Keratinocyte (primary cell): ENCODE measurements around the gene WSB1. TPM values are rescaled to one million over a fixed set of nuclear protein-coding genes. Genes with fewer than 3 reads are reported as not detected.

Experiments
- DNase-seq: peaks from one replicate; pipeline ENCODE4 v3.0.0-alpha.2; 2011; ENCODE audit warnings: low read depth, missing footprints, low spot score
- FAIRE-seq: peaks from 2 replicates; lab custom pipeline; 2011; peaks lifted over from hg19 to GRCh38; lab: Jason Lieb, UNC
- H2AFZ ChIP-seq: 2 replicates; pipeline ENCODE4 v1.6.0; 2012; ENCODE audit warnings: low read length, control low read depth, inconsistent platforms; ENCODE audit not compliant: control insufficient read depth
- H3K27ac ChIP-seq: 2 replicates; pipeline ENCODE4 v1.5.1; 2011; ENCODE audit warnings: low read length; ENCODE audit not compliant: control insufficient read depth, insufficient read depth
- H3K27me3 ChIP-seq: 3 replicates; pipeline ENCODE4 v1.6.0; 2011; ENCODE audit warnings: low read length; ENCODE audit not compliant: control insufficient read depth, insufficient read depth; ENCODE audit errors: extremely low read depth
- H3K36me3 ChIP-seq, 2 experiments: 2 replicates in 1 of 2; 3 replicates in 1 of 2; pipeline ENCODE4 v1.5.1; 2011; ENCODE audit warnings: low read length in 2 of 2, mild to moderate bottlenecking in 1 of 2; ENCODE audit not compliant: control insufficient read depth in 2 of 2, insufficient read depth in 2 of 2; ENCODE audit errors: extremely low read depth in 1 of 2
- H3K4me1 ChIP-seq: 3 replicates; pipeline ENCODE4 v1.5.1; 2011; ENCODE audit warnings: low read length; ENCODE audit not compliant: control insufficient read depth, insufficient read depth; ENCODE audit errors: extremely low read depth
- H3K4me2 ChIP-seq: 3 replicates; pipeline ENCODE4 v1.6.0; 2011; ENCODE audit warnings: low read depth, low read length; ENCODE audit not compliant: control insufficient read depth, insufficient read depth; ENCODE audit errors: extremely low read depth
- H3K4me3 ChIP-seq, 3 experiments: fragments of 200-600 bp in 1 of 3; sonication (generic) in 1 of 3; 2 replicates in 2 of 3; 3 replicates in 1 of 3; pipeline ENCODE4 v1.5.1; 2011 to 2016; ENCODE audit warnings: low read length in 3 of 3, mild to moderate bottlenecking in 3 of 3, control low read depth in 2 of 3, inconsistent platforms in 1 of 3, low read depth in 1 of 3, mixed read lengths in 1 of 3, mixed run types in 1 of 3, moderate library complexity in 1 of 3; ENCODE audit not compliant: control insufficient read depth in 2 of 3, insufficient read depth in 2 of 3; ENCODE audit errors: extremely low read depth in 1 of 3
- H3K79me2 ChIP-seq: 2 replicates; pipeline ENCODE4 v1.6.0; 2012; ENCODE audit warnings: low read length; ENCODE audit not compliant: control insufficient read depth, insufficient read depth
- H3K9ac ChIP-seq: 3 replicates; pipeline ENCODE4 v1.6.0; 2011; ENCODE audit warnings: low read length; ENCODE audit not compliant: control insufficient read depth, insufficient read depth; ENCODE audit errors: extremely low read depth
- H3K9me1 ChIP-seq: 3 replicates; pipeline ENCODE4 v1.6.0; 2011; ENCODE audit warnings: low read length; ENCODE audit not compliant: control insufficient read depth, insufficient read depth; ENCODE audit errors: extremely low read depth
- H3K9me3 ChIP-seq: 2 replicates; pipeline ENCODE4 v1.5.1; 2012; ENCODE audit warnings: low read depth, low read length; ENCODE audit not compliant: control insufficient read depth
- H4K20me1 ChIP-seq: 3 replicates; pipeline ENCODE4 v1.6.0; 2011; ENCODE audit warnings: low read length; ENCODE audit not compliant: control insufficient read depth, insufficient read depth; ENCODE audit errors: extremely low read depth
- EZH2 ChIP-seq: IDR thresholded peaks from one replicate; pipeline ENCODE4 v1.6.1; 2012; ENCODE audit warnings: inconsistent platforms, mild to moderate bottlenecking, low read length, moderate library complexity
- dilution Hi-C: fragments of 300-500 bp; cut with MboI; formaldehyde crosslinking; loops from one replicate; pipeline ENCODE4 v1.7.0; 2020; ENCODE audit warnings: low sequenced_read_pairs; ENCODE audit not compliant: extremely low pct_ligation_motif_present
- polyA minus RNA-seq, 3 experiments: library from RNA; depleted of rRNA, polyadenylated mRNA; stranded (reverse); fragments of >200 nt; gene quantifications; 1 replicate in 1 of 3; 2 replicates in 1 of 3; 3 replicates in 1 of 3; pipeline ENCODE4 v1.2.3, GENCODE V29; 2011
- polyA plus RNA-seq, 5 experiments: library from polyadenylated mRNA; depleted of rRNA in 3 of 5; stranded (reverse) in 3 of 5; stranded (forward) in 1 of 5; unstranded in 1 of 5; fragments of >200 nt; gene quantifications; 1 replicate in 1 of 5; 2 replicates in 3 of 5; 3 replicates in 1 of 5; pipeline versions ENCODE4 v1.2.1 to v1.2.3, GENCODE V29; 2011 to 2012; ENCODE audit warnings: missing spikeins in 2 of 5, low read depth in 1 of 5, low replicate concordance in 1 of 5
- TF ChIP-seq, protein P1 (sequence below), 3 experiments: IDR thresholded peaks in 1 of 3; conservative IDR thresholded peaks in 1 of 3; optimal IDR thresholded peaks in 1 of 3; 2 replicates in 2 of 3; 3 replicates in 1 of 3; pipeline versions ENCODE3 to v1.5.1; 2011; ENCODE audit warnings: low read length in 3 of 3, mild to moderate bottlenecking in 3 of 3, moderate library complexity in 2 of 3, control low read depth in 1 of 3, inconsistent platforms in 1 of 3; ENCODE audit not compliant: insufficient read depth in 2 of 3; ENCODE audit errors: extremely low read depth in 1 of 3

WSB1 gene, protein sequence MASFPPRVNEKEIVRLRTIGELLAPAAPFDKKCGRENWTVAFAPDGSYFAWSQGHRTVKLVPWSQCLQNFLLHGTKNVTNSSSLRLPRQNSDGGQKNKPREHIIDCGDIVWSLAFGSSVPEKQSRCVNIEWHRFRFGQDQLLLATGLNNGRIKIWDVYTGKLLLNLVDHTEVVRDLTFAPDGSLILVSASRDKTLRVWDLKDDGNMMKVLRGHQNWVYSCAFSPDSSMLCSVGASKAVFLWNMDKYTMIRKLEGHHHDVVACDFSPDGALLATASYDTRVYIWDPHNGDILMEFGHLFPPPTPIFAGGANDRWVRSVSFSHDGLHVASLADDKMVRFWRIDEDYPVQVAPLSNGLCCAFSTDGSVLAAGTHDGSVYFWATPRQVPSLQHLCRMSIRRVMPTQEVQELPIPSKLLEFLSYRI
- polyA plus RNA-seq, result 70.2 to 141 TPM (median 135 TPM) in 3 replicates
- polyA plus RNA-seq (2011; ENCODE audit: low read depth), result 120 TPM
- polyA plus RNA-seq (2011; cell fraction: cytosol; rRNA removed), result 33.7 and 50.3 TPM in 2 replicates
- 498 and 811 TPM in 2 replicates for polyA plus RNA-seq (2011; cell fraction: nucleus; rRNA removed)
- 37.7 and 91.6 TPM in 2 replicates for polyA plus RNA-seq (2012; ENCODE audit: low replicate concordance)
- 26.3 to 72.4 TPM (median 48.7 TPM) in 3 replicates for polyA minus RNA-seq
- polyA minus RNA-seq (2011; cell fraction: cytosol; rRNA and poly(A)+ RNA removed), result 20.1 TPM
- 66.6 and 122 TPM in 2 replicates for polyA minus RNA-seq (2011; cell fraction: nucleus; rRNA and poly(A)+ RNA removed)

DNA sequence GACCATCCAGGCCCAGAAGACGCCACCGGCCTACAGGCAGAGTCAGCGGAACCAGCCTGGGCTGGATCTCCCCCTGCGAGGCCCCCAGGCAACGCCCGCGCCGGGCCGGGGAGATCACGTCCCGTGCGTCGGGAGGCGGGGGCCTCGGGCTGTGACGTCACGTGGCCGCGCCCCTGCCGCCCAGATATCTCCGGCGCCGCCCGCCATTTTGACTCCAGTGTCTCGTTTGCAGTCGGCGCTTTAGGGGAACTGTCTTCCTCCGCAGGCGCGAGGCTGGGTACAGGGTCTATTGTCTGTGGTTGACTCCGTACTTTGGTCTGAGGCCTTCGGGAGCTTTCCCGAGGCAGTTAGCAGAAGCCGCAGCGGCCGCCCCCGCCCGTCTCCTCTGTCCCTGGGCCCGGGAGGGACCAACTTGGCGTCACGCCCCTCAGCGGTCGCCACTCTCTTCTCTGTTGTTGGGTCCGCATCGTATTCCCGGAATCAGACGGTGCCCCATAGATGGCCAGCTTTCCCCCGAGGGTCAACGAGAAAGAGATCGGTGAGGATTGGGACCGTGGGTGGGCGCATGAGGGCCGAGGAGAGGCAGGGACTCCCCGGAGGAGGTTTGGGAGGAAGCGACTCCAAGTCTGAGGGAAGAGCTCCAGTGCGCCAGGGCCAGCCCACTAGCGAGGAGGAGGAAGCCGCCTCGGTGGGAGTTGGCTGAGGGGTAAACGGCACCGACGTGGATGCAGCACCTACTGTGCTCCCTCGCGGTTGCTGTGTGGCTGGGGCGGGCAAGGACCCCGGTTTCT, at the start of gene WSB1:
TSS of gene WSB1 (plus strand) at position 217 of the 791 bp plus-strand sequence. CDS start at position 499, 282 bp downstream.
- H3K9me1 ChIP-seq, result no peaks in the 10 kb centered on the region
- no peaks in the 10 kb centered on the region for H3K36me3 ChIP-seq
- FAIRE-seq, result no peak
- peak within 1 kb of the TSS; percentile 91 to 99 (median 98) for H3K4me3 ChIP-seq
- no peak for DNase-seq
- H3K4me1 ChIP-seq, result peaks cover 12% of the 10 kb centered on the region
- peak within 1 kb of the TSS; percentile 98 for H3K9ac ChIP-seq
- no peaks in the 10 kb centered on the region for H3K9me3 ChIP-seq
- peak within 1 kb of the TSS; percentile 97 for H2AFZ ChIP-seq
- H4K20me1 ChIP-seq, result peaks cover 3% of the 10 kb centered on the region
- H3K79me2 ChIP-seq, result peaks cover 51% of the 10 kb centered on the region
- H3K4me2 ChIP-seq, result peak within 1 kb of the TSS; percentile 85
- no peak for TF ChIP-seq EZH2
- TF ChIP-seq, protein P1, sequence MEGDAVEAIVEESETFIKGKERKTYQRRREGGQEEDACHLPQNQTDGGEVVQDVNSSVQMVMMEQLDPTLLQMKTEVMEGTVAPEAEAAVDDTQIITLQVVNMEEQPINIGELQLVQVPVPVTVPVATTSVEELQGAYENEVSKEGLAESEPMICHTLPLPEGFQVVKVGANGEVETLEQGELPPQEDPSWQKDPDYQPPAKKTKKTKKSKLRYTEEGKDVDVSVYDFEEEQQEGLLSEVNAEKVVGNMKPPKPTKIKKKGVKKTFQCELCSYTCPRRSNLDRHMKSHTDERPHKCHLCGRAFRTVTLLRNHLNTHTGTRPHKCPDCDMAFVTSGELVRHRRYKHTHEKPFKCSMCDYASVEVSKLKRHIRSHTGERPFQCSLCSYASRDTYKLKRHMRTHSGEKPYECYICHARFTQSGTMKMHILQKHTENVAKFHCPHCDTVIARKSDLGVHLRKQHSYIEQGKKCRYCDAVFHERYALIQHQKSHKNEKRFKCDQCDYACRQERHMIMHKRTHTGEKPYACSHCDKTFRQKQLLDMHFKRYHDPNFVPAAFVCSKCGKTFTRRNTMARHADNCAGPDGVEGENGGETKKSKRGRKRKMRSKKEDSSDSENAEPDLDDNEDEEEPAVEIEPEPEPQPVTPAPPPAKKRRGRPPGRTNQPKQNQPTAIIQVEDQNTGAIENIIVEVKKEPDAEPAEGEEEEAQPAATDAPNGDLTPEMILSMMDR (optimal IDR thresholded peaks at IDR 0.05 in 1 of 3, IDR thresholded peaks at IDR 0.05 in 1 of 3, conservative IDR thresholded peaks at IDR 0.05 in 1 of 3; ENCODE audit: extremely low read depth in 1 of 3, insufficient read depth in 2 of 3, low read length in 3 of 3), result no peak
- H3K27ac ChIP-seq, result peak within 1 kb of the TSS; percentile 96
- H3K27me3 ChIP-seq, result no peaks in the 10 kb centered on the region
- dilution Hi-C loops, result no loop called here

DNA sequence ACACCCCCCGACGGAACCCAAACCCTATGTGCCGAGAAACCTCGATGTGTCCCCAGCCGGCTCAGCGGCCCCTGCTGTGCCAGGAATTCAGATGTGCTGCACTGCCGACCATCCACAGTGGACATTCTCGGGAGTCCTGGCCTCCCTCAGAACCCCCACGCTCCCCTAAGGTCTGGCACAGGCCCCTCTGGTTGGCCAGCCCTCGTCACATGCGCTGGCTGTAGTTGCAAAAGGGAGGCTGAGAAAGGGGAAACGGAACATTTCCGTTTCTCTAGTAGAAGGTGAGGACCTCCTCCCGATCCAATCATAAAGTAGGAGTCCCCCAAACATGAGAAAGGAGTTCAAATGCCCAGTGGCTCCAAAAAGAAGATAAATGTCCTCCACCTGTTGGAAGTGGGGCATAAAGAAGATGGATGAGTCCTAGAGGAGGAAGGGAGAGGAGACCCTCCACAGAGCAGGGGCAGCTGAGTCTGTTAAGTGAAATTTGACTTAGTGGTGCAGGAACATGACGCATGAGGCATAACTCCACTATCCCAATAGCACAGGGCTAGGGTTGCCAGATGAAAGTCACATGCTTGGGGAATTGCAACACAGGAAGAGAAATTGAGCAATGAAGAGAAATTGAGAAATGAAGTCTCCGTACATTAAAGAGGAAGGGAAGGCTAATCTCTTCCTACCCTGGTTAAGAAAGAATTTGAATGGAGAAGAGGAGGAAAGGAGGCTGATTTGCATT, 49.3 kb upstream of the WSB1 start:
- Histone ChIP-seq H3K9me1 (peaks cover 2% of the 10 kb centered on the region), H3K9me3 (no peaks in the 10 kb centered on the region), H3K4me2 (peak overlapping the region; percentile 100), H2AFZ (peak overlapping the region; percentile 94), H3K4me1 (peaks cover 52% of the 10 kb centered on the region), H4K20me1 (no peaks in the 10 kb centered on the region), H3K79me2 (no peaks in the 10 kb centered on the region), H3K36me3 (no peaks in the 10 kb centered on the region), H3K4me3 (peak overlapping the region in 2 of 3 experiments; percentile 52 to 63), H3K27me3 (no peaks in the 10 kb centered on the region), H3K27ac (peak overlapping the region; percentile 98), H3K9ac (peak overlapping the region; percentile 80)
- dilution Hi-C loops, result no loop called here
- TF ChIP-seq EZH2, result no peak
- TF ChIP-seq, protein P1 (optimal IDR thresholded peaks at IDR 0.05 in 1 of 3, IDR thresholded peaks at IDR 0.05 in 1 of 3, conservative IDR thresholded peaks at IDR 0.05 in 1 of 3; ENCODE audit: extremely low read depth in 1 of 3, insufficient read depth in 2 of 3, low read length in 3 of 3), result no peak
- FAIRE-seq (peak; percentile 74), DNase-seq (peak; percentile 45)
